Endothelial cell of umbilical vein (primary cell): ENCODE measurements around the gene CD68. TPM values are rescaled to one million over a fixed set of nuclear protein-coding genes. Genes with fewer than 3 reads are reported as not detected.
A peak's percentile ranks its signal among the peaks of the same experiment; 100 is the strongest.

ENCODE experiments used
- BruUV-seq: library from RNA; stranded (reverse); fragments of 400-500 nt; replicated peaks from 2 replicates; lab custom pipeline; 2021; lab: Mats Ljungman, UMichigan
- CTCF ChIA-PET: fragments of 300-600, 350-600 bp; sonication (Branson Sonifier 250); formaldehyde crosslinking; loops from one replicate; lab custom pipeline; 2021; ENCODE audit warnings: antibody characterized with exemption, inconsistent platforms; lab: Charles Lee
- POLR2A ChIA-PET: fragments of 300-600, 350-600 bp; sonication (Branson Sonifier 250); formaldehyde crosslinking; loops from one replicate; lab custom pipeline; 2021; ENCODE audit warnings: antibody characterized with exemption, inconsistent platforms; lab: Charles Lee
- DNase-seq: peaks from one replicate; pipeline ENCODE4 v3.0.0-alpha.2; 2011; ENCODE audit warnings: low read depth, low spot score
- FAIRE-seq: peaks from 2 replicates; lab custom pipeline; 2011; peaks lifted over from hg19 to GRCh38; lab: Jason Lieb, UNC
- H2AFZ ChIP-seq: 2 replicates; pipeline ENCODE4 v1.6.0; 2012; ENCODE audit warnings: low read depth, low read length, control low read depth, inconsistent platforms
- H3K27ac ChIP-seq: 2 replicates; pipeline ENCODE4 v1.5.1; 2011; ENCODE audit warnings: low read depth, mild to moderate bottlenecking, control low read depth, low read length, moderate library complexity; ENCODE audit not compliant: insufficient read depth
- H3K27me3 ChIP-seq, 2 experiments: 2 replicates each; pipeline versions ENCODE4 v1.6.0 to v1.6.1; 2011; ENCODE audit warnings: low read length in 2 of 2, mixed read lengths in 1 of 2; ENCODE audit not compliant: control insufficient read depth in 2 of 2, insufficient read depth in 2 of 2
- H3K36me3 ChIP-seq, 2 experiments: 2 replicates in 1 of 2; 3 replicates in 1 of 2; pipeline ENCODE4 v1.5.1; 2011; ENCODE audit warnings: low read length in 2 of 2, mild to moderate bottlenecking in 1 of 2, moderate library complexity in 1 of 2; ENCODE audit not compliant: control insufficient read depth in 2 of 2, insufficient read depth in 2 of 2; ENCODE audit errors: extremely low read depth in 1 of 2
- H3K4me1 ChIP-seq: 3 replicates; pipeline ENCODE4 v1.5.1; 2011; ENCODE audit warnings: mild to moderate bottlenecking, low read length; ENCODE audit not compliant: control insufficient read depth, insufficient read depth; ENCODE audit errors: extremely low read depth
- H3K4me2 ChIP-seq: 2 replicates; pipeline ENCODE4 v1.6.1; 2011; ENCODE audit warnings: low read length, control low read depth, mixed read lengths; ENCODE audit not compliant: insufficient read depth
- H3K4me3 ChIP-seq, 3 experiments: fragments of 200-600 bp in 1 of 3; sonication (generic), shearing (Covaris generic) in 1 of 3; replicated peaks in 1 of 3; 2 replicates each; pipeline ENCODE4 v1.5.1; 2011 to 2016; ENCODE audit warnings: control low read depth in 3 of 3, low read length in 3 of 3, mild to moderate bottlenecking in 2 of 3, inconsistent platforms in 1 of 3, low read depth in 1 of 3, moderate library complexity in 1 of 3; ENCODE audit not compliant: insufficient read depth in 1 of 3
- H3K79me2 ChIP-seq: 2 replicates; pipeline ENCODE4 v1.6.0; 2012; ENCODE audit warnings: low read length, inconsistent platforms; ENCODE audit not compliant: control insufficient read depth, insufficient read depth
- H3K9ac ChIP-seq: replicated peaks from 2 replicates; pipeline ENCODE3; 2011; ENCODE audit warnings: low read length, control low read depth; ENCODE audit not compliant: insufficient read depth; ENCODE audit errors: extremely low read depth
- H3K9me1 ChIP-seq: replicated peaks from 3 replicates; pipeline ENCODE4 v1.6.0; 2011; ENCODE audit warnings: mild to moderate bottlenecking, low read length; ENCODE audit not compliant: control insufficient read depth, insufficient read depth; ENCODE audit errors: extremely low read depth
- H3K9me3 ChIP-seq: replicated peaks from 2 replicates; pipeline ENCODE4 v1.5.1; 2012; ENCODE audit warnings: low read length, inconsistent platforms; ENCODE audit not compliant: control insufficient read depth, insufficient read depth
- H4K20me1 ChIP-seq: replicated peaks from 2 replicates; pipeline ENCODE3; 2011; ENCODE audit warnings: mild to moderate bottlenecking, low read length; ENCODE audit not compliant: control insufficient read depth, insufficient read depth; ENCODE audit errors: extremely low read depth
- EZH2 ChIP-seq: IDR thresholded peaks from 2 replicates; pipeline ENCODE4 v1.6.1; 2012; ENCODE audit warnings: borderline replicate concordance, low read depth, mild to moderate bottlenecking, moderate library complexity, low read length, inconsistent platforms; ENCODE audit not compliant: severe bottlenecking
- FOS ChIP-seq: IDR thresholded peaks from 2 replicates; pipeline ENCODE4 v1.6.1; 2011; ENCODE audit warnings: mild to moderate bottlenecking, low read length, moderate library complexity, borderline replicate concordance; ENCODE audit not compliant: insufficient read depth
- GATA2 ChIP-seq: IDR thresholded peaks from 2 replicates; pipeline ENCODE4 v1.7.0; 2011; ENCODE audit warnings: low read depth, mild to moderate bottlenecking, moderate library complexity, mixed read lengths, low read length; ENCODE audit not compliant: insufficient read length, insufficient read depth
- JUN ChIP-seq: IDR thresholded peaks from 2 replicates; pipeline ENCODE4 v1.6.1; 2011; ENCODE audit warnings: borderline replicate concordance, low read depth; ENCODE audit not compliant: insufficient read length, insufficient read depth
- MYC ChIP-seq: IDR thresholded peaks from one replicate; pipeline ENCODE4 v1.6.1; 2011; ENCODE audit warnings: mild to moderate bottlenecking, low read depth, low read length
- POLR2A ChIP-seq: IDR thresholded peaks from 2 replicates; pipeline ENCODE4 v1.6.1; 2012; ENCODE audit warnings: low read depth, mild to moderate bottlenecking, control low read depth, low read length
- POLR2AphosphoS5 ChIP-seq: IDR thresholded peaks from 2 replicates; pipeline ENCODE4 v1.6.1; 2012; ENCODE audit warnings: low read depth, mild to moderate bottlenecking, control low read depth, low read length, moderate library complexity; ENCODE audit not compliant: insufficient read depth
- dilution Hi-C: fragments of 300-500 bp; cut with MboI; formaldehyde crosslinking; loops from one replicate; pipeline ENCODE4 v1.15.0; 2019; ENCODE audit warnings: low sequenced_read_pairs; ENCODE audit not compliant: extremely low pct_ligation_motif_present
- intact Hi-C: fragments of 100-400 bp; cut with micrococcal nuclease; formaldehyde crosslinking; loops from one replicate; pipeline ENCODE4 v1.10.0; 2022
- polyA plus RNA-seq, 4 experiments: library from polyadenylated mRNA; depleted of rRNA in 3 of 4; stranded (reverse) in 3 of 4; unstranded in 1 of 4; fragments of >200 nt; gene quantifications; 2 replicates each; pipeline versions ENCODE4 v1.2.1 to v1.2.3, GENCODE V29; 2011 to 2012; ENCODE audit warnings: missing spikeins in 1 of 4
- total RNA-seq: library from RNA; stranded (reverse); gene quantifications from 2 replicates; pipeline ENCODE4 v1.2.3, GENCODE V29; 2021
- TF ChIP-seq, protein P1 (sequence below), 2 donors: IDR thresholded peaks; 1 replicate in 1 of 2; 2 replicates in 1 of 2; pipeline ENCODE4 v1.5.1; 2011; ENCODE audit warnings: low read length in 2 of 2, mild to moderate bottlenecking in 2 of 2, moderate library complexity in 2 of 2, control low read depth in 1 of 2, inconsistent platforms in 1 of 2, low read depth in 1 of 2; ENCODE audit not compliant: insufficient read depth in 1 of 2; ENCODE audit errors: extremely low read depth in 1 of 2
- TF ChIP-seq, protein P2 (sequence below): IDR thresholded peaks from 2 replicates; pipeline ENCODE4 v1.6.1; 2011; ENCODE audit not compliant: insufficient read depth, insufficient read length

The CD68 gene
- total and polyA plus RNA-seq, 2 donors (not counting 3 experiments of a cell fraction or from before 2014, with no cell fraction given): 2.9 to 30.8 TPM

DNA sequence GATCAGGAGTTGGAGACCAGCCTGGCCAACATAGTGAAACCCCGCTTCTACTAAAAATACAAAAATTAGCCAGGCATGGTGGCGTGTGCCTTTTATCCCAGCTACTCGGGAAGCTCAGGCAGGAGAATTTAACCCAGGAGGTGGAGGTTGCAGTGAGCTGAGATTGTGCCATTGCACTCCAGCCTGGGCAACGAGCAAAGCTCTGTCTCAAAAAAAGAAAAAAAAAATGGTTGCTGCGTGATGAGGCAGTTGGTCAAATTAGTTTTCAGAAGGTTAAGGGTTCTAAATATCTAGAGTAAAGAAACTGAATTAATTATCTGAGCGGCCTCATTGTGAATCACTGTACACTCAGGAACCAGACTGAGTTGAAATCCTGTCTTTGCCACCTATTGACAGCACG, 3.5 kb upstream of the CD68 start:
- Histone ChIP-seq H3K79me2 (peaks cover 54% of the 10 kb centered on the region), H3K36me3 (peaks cover 34 to 48% of the 10 kb centered on the region in 2 experiments), H3K27ac (no peak overlapping the region), H3K4me1 (peaks cover 61% of the 10 kb centered on the region), H2AFZ (no peak overlapping the region), H3K4me2 (no peak overlapping the region), H4K20me1 (peaks cover 9% of the 10 kb centered on the region), H3K9me3 (no peaks in the 10 kb centered on the region), H3K4me3 (no peak overlapping the region), H3K27me3 (no peaks in the 10 kb centered on the region), H3K9me1 (no peaks in the 10 kb centered on the region), H3K9ac (no peak overlapping the region)
- no TSS peak for BruUV-seq
- POLR2A ChIA-PET: interaction anchor here (1.0 kb wide), 1 partner anchor 11 kb away, joined by 3 read pairs; no protein-coding TSS in a partner anchor
- TF ChIP-seq, protein P1, sequence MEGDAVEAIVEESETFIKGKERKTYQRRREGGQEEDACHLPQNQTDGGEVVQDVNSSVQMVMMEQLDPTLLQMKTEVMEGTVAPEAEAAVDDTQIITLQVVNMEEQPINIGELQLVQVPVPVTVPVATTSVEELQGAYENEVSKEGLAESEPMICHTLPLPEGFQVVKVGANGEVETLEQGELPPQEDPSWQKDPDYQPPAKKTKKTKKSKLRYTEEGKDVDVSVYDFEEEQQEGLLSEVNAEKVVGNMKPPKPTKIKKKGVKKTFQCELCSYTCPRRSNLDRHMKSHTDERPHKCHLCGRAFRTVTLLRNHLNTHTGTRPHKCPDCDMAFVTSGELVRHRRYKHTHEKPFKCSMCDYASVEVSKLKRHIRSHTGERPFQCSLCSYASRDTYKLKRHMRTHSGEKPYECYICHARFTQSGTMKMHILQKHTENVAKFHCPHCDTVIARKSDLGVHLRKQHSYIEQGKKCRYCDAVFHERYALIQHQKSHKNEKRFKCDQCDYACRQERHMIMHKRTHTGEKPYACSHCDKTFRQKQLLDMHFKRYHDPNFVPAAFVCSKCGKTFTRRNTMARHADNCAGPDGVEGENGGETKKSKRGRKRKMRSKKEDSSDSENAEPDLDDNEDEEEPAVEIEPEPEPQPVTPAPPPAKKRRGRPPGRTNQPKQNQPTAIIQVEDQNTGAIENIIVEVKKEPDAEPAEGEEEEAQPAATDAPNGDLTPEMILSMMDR (IDR thresholded peaks at IDR 0.05; ENCODE audit: extremely low read depth in 1 of 2, insufficient read depth in 1 of 2, low read depth in 1 of 2, low read length in 2 of 2): no peak
- CTCF ChIA-PET: interaction anchor here (1.0 to 6.2 kb wide), 3 partner anchors 11 to 16 kb away, joined by 3 to 40 read pairs (median 3); partner anchors contain the start of gene SOX15
- intact Hi-C loops (no loop called here), dilution Hi-C loops (no loop called here)
- DNase-seq (no peak), FAIRE-seq (no peak)

DNA sequence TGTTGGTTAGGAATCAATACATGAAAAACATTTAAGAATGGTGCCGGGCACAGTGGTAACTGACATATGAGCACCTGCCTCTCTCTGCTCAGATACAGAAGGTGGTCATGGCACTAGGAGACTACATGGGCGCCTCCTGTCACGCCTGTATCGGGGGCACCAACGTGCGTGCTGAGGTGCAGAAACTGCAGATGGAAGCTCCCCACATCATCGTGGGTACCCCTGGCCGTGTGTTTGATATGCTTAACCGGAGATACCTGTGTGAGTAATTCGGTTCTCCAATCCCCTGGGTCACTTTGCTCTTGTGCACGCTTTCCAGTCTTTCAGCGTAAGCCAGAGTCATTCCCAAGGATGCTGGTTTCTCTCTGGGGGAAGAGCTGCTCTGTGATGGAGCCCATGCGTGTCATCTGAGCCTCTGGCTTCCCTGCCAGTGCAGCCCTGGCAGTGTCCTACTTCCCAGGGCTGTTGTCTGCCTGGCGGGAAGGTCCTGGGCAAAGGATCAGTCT, 3.0 kb upstream of the CD68 start:
- ChIA-PET CTCF (interaction anchor here (0.6 to 6.2 kb wide), 3 partner anchors 13 to 74 kb away, joined by 3 to 48 read pairs (median 40); partner anchors contain the start of genes ATP1B2 and SOX15), POLR2A (interaction anchor here (1.0 kb wide), 1 partner anchor 11 kb away, joined by 3 read pairs; no protein-coding TSS in a partner anchor)
- FAIRE-seq: no peak
- no peaks in the 10 kb centered on the region for H3K27me3 ChIP-seq
- peaks cover 58% of the 10 kb centered on the region for H3K4me1 ChIP-seq
- peaks cover 54% of the 10 kb centered on the region for H3K79me2 ChIP-seq
- H3K9me3 ChIP-seq: no peaks in the 10 kb centered on the region
- H3K9ac ChIP-seq: no peak overlapping the region
- H3K36me3 ChIP-seq: peaks cover 34 to 46% of the 10 kb centered on the region in 2 experiments
- no TSS peak for BruUV-seq
- intact Hi-C loops (no loop called here), dilution Hi-C loops (no loop called here)
- DNase-seq: no peak
- H4K20me1 ChIP-seq: peaks cover 9% of the 10 kb centered on the region
- TF ChIP-seq GATA2: no peak
- TF ChIP-seq, protein P2, sequence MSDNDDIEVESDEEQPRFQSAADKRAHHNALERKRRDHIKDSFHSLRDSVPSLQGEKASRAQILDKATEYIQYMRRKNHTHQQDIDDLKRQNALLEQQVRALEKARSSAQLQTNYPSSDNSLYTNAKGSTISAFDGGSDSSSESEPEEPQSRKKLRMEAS: no peak
- TF ChIP-seq, protein P1 (IDR thresholded peaks at IDR 0.05; ENCODE audit: extremely low read depth in 1 of 2, insufficient read depth in 1 of 2, low read depth in 1 of 2, low read length in 2 of 2): no peak
- peak; percentile 72 for TF ChIP-seq POLR2A
- no peak for TF ChIP-seq MYC
- peak; percentile 40 for TF ChIP-seq POLR2AphosphoS5
- TF ChIP-seq EZH2: no peak
- no peak for TF ChIP-seq JUN
- TF ChIP-seq FOS: no peak
- H3K4me3 ChIP-seq: no peak overlapping the region
- H3K4me2 ChIP-seq: no peak overlapping the region
- H3K27ac ChIP-seq: no peak overlapping the region
- no peaks in the 10 kb centered on the region for H3K9me1 ChIP-seq
- H2AFZ ChIP-seq: no peak overlapping the region
